IPS DF 19.7 (cell line): ENCODE measurements around the gene UBE2L6.

Source experiments
- DNase-seq: peaks from one replicate; pipeline ENCODE4 v3.0.0-alpha.2; 2013; ENCODE audit warnings: low read depth, low spot score

Gene UBE2L6

DNA sequence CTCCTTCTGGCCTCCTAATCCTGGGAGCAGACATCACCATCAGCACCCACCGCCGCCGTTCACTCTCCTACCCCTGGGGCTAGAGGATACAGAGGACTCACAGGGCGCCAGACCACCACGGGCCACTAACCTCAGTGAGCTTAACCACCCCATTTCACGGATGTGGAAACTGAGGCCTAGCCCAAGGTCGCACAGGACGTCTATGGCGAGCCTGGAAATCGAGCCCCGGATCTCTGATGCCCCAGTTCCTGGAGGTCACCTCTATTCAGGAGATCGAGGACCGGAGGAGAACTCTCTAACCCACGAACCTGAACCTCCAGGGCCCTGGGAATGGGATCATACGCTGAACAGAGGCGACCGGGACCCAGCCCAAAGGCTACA, 37.3 kb downstream of the UBE2L6 start:
- DNase-seq, result no peak

DNA sequence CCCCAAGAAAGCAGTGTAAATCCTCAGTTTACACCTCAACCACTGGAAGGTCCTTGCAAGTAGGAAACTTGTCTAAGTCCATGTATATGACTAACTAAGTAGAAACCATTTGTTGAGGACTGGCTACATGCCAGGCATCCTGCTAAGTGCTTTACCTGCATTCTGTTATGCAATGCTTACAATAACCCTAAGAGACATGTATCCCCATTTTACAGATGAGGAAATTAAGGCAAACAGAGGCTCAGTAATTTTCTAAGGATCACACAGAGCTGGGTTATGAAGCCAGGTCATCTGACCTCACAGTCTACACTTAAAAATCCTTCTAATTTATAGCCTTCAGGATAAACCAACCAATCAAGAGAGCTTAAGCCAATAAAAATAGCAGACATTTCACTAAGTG, 38.5 kb downstream of the UBE2L6 start:
- no peak for DNase-seq

DNA sequence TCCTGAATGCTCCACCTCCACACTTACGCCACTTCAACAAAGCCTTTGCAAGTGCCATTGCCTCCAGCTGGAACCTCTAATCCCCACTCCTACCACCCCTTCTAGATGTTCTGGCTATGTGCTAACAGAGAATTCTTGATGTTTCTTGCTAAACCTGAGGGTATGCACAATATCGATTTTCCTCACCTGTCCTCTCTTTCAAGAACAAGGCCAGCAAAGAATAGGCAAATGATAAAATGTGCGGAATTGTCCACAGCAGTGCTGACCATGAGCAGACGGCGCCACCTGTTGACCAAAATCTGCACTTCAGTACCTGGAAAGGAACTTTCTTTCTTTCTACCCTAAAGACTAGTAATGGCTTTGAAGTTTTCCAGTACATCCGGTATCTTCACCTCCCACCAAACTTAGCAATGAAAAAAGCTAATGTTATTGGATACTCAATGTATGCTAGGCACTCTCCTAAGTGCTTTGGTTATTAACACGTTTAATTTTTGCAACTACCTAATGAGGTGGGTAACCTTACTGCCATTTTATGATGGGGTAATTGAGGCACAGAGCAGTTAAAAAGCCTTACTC, 40.3 kb downstream of the UBE2L6 start:
- DNase-seq, result no peak

DNA sequence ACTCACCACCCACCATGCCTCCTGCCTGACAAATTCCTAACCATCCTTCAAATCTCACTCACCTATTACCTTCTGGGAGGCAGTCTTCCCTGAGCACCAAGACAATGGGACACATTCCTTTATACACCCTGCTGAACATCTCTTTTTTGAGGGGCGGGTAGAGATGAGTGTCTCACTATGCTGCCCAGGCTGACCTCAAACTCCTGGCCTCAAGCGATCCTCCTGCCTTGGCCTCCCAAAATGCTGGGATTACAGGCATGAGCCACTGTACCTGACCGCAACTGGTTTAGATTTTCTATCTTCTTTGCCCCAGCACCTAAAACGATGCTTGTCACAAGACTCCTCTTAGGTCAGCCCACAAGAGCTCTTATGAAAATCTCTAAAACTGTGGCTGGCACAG, 44.1 kb downstream of the UBE2L6 start:
- no peak for DNase-seq

DNA sequence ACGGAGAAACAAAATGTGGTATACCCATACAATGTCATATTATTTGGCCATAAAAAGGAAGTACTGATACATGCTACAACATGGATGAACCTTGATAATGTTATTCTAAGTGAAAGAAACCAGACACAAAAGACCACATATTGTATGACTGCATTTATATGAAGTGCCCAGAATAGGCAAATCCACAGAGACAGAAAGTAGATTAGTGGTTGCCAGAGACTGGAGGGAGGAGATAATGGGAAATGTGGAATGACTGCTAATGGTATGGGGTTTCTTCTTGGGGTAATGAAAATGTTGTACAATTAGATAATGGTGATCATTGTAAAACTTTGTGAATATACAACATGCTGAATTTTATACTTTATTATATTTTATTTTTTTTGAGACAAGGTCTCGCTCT, 46.4 kb downstream of the UBE2L6 start:
- no peak for DNase-seq

DNA sequence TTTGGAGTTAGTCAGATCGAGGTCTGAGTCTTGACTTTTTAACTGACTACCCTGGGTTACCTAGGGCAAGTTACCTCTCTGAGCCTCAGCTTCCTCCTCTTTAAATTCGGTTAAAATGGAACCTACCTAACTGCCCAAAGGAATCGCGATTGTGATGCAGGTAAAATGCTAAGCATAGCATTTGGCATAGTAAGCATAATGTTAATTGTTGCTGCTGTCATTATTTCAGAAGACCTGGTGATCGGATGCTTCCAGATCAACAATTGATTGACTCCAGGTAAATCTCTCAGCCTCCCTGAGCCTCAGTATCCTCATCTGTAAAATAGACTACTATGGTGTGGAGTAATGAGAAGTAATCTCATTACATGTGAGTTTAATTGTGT, 51.4 kb downstream of the UBE2L6 start:
- no peak for DNase-seq

DNA sequence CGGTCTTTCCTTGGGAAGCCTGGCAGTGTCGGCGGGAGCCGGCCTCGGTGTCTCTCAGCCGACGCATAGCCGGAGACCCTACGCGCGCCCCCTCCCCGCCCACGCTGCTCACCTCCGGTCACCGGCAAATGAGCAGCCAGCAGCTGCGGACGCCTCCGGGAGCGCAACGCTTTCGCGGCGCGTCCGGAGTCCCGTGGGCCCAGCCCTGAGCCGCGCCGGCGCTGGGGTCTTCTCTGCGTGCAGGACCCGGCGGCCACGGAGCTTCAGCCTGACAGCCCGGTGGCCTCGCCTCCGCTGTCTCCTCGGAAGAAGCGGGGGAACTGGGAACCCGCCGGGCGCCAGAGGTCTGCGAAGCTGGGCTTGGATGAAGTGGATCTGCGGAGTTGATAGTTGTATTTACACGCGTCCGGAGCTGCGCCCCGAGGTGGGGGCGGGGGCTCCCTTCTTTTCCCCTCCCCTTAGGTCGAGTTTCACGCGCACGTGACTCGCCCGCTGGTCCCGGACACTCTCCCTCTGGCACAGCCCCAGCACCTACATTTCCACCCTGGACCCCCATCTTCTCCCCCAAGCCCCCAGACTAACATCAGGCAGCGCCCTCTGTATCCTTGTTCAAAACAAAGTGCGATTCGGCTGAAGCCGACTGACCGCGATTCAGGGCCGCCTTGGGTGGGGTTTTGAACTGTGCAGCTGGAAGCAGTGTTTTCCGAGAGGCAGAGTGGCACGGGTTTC, 52.0 kb downstream of the UBE2L6 start, which contains the start of gene SLC43A1:
TSS of gene SLC43A1 (minus strand) at position 371 of the 729 bp plus-strand sequence. CDS start 1,591 bp downstream, outside the sequence.
- no peak for DNase-seq

DNA sequence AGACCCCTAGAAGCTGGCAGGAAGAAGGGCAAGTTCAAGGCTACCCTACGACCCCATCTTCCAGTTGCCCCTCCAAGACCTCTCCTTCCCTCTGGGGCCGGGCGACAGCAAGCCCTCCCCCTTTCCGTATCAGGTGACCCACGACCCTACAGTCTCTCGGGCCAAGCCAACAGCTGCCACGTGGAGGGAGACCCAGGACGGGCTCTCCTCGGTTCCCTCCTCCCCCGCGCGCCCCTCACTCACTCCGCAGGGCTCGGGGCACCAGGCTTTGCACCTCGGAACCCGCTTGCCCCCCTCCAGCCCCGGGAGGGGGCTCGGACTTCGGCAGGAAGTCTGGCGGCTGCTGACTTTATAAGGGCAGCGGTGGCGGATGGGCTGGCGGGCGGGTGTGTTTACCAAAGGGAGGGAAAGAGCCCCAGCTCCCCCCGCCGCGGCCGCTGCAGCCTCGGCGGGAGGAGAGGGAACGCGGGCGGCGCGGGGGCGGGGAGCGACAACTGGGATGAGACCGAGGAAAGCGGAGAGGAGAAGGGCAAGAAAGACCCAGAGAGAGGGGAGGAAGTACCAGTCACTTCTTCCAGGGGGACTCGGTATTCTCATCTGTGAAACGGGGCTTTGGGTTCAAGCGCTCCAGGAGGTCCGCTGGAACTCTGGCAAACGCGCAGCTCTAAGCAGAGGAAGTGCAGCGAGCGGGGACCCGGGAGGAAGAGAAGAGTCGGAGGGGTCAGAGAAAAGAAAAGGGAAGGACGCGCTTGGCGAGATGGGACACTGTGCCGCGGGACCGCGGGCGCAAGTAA, 52.7 kb downstream of the UBE2L6 start:
- no peak for DNase-seq

DNA sequence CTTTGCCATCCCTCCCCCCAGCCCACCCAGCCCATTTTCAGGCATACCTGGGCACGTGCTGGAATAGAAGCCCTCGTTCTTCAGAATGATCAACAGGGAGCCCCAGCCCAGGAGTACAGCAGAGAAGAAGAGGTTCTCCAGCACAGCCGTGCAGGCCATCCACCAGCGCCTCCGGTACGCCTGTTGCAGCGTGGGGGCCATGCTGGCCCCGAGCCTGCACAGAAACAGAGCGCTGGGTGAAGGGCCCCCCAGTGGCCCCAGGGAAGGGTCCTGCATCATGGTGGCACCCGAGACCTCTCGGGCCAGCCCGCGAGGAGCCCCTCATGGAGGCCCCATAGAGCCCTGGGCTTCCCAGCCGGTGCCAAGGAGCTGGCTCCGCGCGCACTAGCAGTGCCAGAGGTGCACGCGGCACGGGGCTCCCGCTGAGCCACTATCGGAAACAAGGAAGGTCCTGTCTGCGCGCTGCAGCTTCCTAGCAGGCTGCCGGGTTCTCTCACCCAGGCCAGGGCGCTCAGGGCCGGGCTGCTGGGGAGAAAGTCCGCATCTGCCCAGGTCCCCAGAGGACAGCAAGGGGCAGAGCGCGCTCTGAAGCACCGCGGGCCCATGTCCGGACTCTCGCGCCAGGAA, 53.4 kb downstream of the UBE2L6 start:
- no peak for DNase-seq

DNA sequence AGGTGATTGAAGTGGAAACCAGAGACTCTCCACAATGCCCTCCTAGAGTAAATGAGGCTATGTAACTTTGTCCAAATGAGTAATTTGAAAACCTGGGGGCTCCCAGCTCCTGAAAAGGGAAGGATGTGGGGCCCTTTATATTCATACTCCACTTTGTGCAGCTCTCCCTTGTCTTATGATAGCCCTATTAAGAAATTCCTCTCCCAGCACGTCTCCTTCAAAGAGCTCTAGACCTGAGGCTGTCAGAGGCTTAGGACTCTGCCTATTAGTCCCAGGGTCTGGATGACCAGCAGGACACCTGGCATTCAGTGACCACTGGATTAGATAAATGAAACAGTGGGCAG, 54.0 kb downstream of the UBE2L6 start:
- DNase-seq, result no peak

DNA sequence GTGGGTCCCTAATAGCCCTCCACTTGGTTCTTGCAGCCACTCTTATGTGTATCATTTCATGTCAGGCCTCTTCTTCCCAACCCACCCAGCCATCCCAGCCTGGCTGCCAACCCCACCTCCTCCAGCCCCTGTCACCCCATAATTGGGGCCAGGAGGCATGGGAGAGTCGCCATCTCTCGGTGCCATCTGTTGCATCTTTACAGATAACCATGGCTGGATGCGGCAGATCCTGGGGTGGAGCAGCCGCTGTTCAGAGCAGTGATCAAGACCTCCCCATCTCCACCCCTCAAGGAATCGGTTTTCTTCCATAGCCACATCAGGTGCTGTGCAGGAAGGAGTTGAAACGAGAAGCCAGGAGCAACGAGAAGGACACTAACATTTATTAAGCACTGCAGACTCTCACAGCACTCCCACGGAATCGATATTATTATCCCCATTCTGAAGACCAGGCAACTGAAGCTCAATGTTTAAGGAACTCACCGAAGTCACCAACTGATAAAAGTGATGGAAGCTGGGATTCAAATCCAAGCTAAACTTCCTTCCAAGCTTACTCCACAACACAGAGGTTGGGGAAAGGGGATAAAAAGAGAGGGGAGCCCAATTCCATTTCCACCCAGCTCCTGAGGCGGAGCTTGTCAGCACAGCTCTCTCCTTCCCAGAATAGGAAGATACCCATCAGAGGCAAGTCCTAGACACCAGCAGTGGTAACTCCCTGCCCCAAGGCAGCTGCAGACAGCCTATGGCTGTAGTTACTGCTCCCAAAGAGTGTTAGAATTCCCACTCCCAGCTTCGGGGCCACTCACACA, 54.6 kb downstream of the UBE2L6 start:
- no peak for DNase-seq

DNA sequence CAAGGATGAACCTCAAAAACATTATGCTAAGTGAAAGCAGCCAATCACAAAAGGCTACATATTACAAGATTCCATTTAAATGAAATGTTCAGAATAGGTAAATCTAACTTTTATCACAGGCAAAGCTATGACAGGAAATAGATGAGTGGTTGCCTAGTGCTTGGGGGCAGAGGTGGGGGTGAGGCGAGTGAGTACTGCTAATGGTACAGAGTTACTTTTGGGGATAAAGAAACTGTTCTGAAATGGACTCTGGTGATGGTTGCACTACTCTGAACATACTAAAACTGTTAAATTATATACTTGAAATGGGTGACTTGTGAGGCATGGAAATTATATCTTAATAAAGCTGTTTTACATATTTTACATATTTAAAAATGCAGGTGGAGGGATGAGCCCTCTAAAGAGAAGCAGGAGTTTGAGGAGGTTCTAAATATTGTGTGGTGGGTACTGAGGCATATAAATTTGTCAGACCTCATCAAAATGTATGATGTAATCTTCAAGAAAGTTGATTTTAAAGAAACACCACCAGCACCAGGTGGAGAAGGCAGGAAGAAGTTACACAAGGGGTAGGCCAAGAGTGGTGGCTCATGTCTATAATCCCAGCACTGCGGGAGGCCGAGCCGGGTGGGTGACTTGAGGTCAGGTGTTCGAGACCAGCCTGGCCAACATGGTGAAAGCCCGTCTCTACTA, 55.6 kb downstream of the UBE2L6 start:
- DNase-seq, result no peak

DNA sequence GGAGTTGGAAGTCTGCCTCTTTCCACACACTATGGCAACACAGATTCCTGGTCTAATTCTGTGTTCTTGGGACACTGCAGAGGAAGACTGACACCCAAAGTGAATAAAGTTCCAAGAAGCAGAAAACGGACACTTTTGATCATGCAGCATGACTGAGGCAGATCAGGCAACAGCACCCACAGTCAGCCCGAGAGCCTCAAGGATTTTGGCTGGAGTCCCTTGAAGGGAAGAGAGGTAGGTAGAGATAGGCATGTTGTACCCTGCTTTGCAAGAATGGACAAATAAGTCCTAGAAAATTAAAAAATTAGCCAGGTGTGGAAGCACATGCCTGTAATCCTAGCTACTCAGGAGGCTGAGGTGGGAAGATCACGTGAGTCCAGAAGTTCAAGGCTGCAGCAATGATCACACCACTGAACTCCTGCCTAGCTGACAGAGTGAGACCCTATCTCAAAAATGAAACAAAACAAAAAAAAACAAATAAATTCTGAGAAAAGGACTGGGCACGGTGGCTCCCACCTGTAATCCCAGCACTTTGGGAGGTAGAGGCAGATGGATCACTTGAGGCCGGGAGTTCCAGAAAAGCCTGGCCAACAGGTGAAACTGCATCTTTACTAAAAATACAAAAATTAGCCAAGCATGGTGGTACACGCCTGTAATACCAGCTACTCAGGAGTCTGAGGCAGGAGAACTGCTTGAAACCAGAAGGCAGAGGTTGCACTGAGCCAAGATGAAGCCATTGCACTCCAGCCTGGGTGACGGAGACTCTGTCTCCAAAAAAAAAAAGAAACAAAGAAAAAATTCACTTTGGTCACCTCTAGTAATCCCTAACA, 58.9 kb downstream of the UBE2L6 start:
- DNase-seq, result no peak

DNA sequence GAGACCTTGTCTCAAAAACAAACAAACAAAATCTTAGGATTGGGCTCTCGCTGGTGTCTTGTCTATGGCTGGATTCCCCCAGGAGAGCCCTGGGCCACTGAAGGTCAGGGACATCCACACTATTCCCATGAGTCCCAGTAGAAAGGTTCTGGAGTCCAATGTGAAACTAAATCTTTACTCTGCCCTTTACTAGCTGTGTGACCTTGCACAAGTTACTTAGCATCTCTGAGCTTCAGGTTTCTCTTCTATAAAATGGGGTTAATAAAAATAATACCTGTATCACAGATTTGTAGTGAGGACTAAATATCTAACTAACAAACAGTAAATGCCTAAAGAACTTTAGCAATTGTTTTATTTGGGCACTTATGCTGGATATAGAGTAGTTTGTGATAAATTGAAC, 61.0 kb downstream of the UBE2L6 start:
- DNase-seq, result no peak

DNA sequence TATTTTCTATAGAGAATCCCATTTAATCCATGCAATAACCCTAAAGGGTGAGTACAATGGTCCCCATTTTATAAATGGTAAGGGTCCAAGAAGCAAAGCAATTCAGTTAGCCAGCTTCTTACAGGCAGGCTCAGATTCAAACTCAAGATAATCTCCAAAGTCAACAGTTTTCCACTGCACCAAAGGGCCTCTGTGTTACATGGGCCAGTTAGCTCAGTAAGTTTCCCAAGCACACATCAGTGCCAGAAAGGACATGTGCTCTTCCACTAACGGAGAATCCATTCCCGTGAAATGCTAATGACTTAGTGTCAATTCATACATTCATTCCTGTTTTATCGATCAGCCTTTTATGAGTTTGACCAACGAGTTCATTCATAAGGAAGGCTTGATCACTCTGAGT, 63.0 kb downstream of the UBE2L6 start:
- DNase-seq, result no peak

DNA sequence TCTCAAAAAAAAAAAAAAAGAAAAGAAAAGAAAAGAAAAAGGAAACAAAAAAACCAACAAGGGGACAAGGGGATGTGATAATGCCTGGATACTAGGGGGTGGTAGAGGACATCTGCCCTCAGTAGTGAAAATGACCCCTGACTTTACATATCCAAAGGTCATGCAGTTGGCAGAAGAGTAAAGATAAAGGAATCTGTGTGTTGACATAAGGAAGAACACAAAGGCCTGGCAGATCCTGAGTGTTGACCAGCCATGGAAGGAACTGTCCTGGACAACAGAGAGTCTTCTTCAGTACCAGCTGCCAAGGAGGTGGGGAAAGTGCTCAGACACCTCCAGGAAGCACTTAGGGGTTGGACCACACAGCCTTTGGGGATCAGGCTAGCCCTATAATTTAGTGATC, 64.6 kb downstream of the UBE2L6 start:
- DNase-seq, result no peak

DNA sequence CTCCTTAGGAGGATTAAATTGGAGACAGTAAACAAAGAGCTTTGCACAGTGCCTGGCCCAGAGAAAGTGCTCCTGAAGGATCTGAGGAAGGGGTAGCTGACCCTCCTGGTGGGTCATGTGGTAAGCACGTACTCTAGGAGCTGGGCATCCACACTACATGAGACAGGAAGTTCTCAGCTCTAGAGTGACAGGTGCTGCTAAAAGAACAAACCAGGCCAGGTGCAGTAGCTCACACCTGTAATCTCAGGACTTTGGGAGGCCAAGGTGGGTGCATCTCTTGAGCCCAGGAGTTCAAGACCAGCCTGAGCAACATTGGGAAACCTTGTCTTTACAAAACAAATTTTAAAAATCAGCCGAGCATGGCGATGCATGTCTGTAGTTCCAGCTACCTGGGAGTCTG, 65.1 kb downstream of the UBE2L6 start:
- DNase-seq, result no peak

DNA sequence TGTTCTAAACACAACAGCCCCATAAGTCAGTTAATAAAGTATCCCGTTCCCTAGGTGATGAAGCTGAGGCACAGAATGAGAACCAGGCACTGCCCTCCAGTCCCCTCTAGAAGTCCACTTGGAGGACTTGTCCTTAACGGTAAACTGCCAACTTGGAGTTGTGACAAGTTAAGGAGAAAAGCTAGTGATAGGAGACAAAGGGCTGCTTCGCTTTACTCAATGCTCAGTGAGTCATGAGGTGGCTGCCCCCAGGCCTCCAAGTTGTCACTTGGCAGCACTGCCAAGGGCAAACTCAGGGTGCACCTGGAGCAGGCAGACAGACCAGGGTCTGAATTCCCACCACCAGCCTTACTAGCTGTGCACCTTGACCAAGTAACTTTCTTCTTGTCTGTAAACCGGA, 65.5 kb downstream of the UBE2L6 start:
- DNase-seq, result no peak
